Measurements from ENCODE around the gene AGBL1.

DNA sequence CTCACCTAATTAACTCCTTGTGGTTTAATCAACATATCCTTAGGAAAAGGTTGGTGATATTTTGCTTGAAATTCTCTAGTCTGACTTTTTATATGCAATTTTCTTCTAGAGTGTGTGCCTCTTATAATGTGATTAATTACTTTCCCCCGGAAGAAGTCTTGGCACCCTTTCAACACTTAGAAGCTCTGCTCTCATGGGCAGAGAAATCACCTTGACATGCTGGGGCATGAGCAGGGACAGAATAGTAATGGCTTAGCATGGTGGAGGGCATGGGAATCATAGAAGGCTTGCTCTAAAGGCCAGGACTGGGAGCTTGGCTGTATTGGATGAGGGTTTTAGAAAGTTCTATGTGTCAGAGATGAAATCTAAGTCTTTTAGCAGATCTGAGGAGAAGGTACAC lies 293.5 kb downstream of the AGBL1 start:
- TF ChIP-seq SIN3A (IDR thresholded peaks at IDR 0.05; ENCODE audit: borderline replicate concordance, insufficient read depth, low read length), result no peak
- TF ChIP-seq, protein P1, sequence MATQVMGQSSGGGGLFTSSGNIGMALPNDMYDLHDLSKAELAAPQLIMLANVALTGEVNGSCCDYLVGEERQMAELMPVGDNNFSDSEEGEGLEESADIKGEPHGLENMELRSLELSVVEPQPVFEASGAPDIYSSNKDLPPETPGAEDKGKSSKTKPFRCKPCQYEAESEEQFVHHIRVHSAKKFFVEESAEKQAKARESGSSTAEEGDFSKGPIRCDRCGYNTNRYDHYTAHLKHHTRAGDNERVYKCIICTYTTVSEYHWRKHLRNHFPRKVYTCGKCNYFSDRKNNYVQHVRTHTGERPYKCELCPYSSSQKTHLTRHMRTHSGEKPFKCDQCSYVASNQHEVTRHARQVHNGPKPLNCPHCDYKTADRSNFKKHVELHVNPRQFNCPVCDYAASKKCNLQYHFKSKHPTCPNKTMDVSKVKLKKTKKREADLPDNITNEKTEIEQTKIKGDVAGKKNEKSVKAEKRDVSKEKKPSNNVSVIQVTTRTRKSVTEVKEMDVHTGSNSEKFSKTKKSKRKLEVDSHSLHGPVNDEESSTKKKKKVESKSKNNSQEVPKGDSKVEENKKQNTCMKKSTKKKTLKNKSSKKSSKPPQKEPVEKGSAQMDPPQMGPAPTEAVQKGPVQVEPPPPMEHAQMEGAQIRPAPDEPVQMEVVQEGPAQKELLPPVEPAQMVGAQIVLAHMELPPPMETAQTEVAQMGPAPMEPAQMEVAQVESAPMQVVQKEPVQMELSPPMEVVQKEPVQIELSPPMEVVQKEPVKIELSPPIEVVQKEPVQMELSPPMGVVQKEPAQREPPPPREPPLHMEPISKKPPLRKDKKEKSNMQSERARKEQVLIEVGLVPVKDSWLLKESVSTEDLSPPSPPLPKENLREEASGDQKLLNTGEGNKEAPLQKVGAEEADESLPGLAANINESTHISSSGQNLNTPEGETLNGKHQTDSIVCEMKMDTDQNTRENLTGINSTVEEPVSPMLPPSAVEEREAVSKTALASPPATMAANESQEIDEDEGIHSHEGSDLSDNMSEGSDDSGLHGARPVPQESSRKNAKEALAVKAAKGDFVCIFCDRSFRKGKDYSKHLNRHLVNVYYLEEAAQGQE (IDR thresholded peaks at IDR 0.05; ENCODE audit: insufficient read depth in 1 of 2, low read depth in 2 of 2, low read length in 2 of 2), result no peak

Measured in PFSK-1 (cell line).